ENCODE measurements around the gene PTPRN2.
A peak's percentile ranks its signal among the peaks of the same experiment; 100 is the strongest.

DNA sequence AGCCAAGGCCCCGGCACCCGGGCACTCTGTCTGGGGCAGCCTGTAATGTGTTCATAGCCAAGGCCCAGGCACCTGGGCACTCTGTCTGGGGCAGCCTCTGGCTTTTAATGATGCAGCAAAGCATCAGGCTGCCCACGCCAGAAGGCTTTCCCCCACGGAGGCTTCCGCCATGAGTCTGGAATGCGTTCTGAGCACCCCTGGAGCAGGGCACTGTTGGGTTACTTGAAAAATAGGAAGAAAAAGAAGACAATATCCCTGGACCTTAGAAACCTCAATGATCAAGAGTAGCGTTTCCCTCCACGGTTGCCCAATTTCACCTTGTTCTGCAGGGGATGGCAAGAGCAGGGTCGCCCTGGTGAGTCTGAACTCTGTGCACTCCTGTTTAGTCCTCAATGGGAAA, 565.0 kb downstream of the PTPRN2 start:
- TF ChIP-seq, protein P1, sequence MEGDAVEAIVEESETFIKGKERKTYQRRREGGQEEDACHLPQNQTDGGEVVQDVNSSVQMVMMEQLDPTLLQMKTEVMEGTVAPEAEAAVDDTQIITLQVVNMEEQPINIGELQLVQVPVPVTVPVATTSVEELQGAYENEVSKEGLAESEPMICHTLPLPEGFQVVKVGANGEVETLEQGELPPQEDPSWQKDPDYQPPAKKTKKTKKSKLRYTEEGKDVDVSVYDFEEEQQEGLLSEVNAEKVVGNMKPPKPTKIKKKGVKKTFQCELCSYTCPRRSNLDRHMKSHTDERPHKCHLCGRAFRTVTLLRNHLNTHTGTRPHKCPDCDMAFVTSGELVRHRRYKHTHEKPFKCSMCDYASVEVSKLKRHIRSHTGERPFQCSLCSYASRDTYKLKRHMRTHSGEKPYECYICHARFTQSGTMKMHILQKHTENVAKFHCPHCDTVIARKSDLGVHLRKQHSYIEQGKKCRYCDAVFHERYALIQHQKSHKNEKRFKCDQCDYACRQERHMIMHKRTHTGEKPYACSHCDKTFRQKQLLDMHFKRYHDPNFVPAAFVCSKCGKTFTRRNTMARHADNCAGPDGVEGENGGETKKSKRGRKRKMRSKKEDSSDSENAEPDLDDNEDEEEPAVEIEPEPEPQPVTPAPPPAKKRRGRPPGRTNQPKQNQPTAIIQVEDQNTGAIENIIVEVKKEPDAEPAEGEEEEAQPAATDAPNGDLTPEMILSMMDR (conservative IDR thresholded peaks at IDR 0.05) = no peak
- TF ChIP-seq EZH2 (IDR thresholded peaks at IDR 0.05; ENCODE audit: low read depth) = peak; percentile 73; the same call in 1 of the 2 replicates

Data from PC-9 (cell line).